ENCODE results near the gene YPEL1. TPM values are rescaled to one million over a fixed set of nuclear protein-coding genes. Genes with fewer than 3 reads are reported as not detected.

The YPEL1 gene
- polyA plus RNA-seq, 3 donors = 1.0 to 2.3 (median 2.0) TPM

- Mint-ChIP-seq H3K4me3 (no peak overlapping the region), H3K27ac (peak overlapping the region in 3 of 7 donors; percentile 19 to 52 (median 40)), H3K9me3 (no peaks in the 10 kb centered on the region), H3K36me3 (peaks cover 72 to 85% of the 10 kb centered on the region in 2 donors), H3K27me3 (ENCODE audit: low read depth in 3 of 3) (peaks cover 0 to 1% (median 0%) of the 10 kb centered on the region in 3 donors), H3K4me1 (no peaks in the 10 kb centered on the region)
- WGBS (ENCODE audit: insufficient coverage) = 95% methylated on average over 6 of the region's 6 CpGs
- no peaks in the 10 kb centered on the region for H3K79me2 ChIP-seq (ENCODE audit: insufficient read depth, low read length)
- H3K4me1 ChIP-seq (ENCODE audit: control insufficient read depth in 1 of 2, insufficient read depth in 2 of 2, low read length in 2 of 2) = no peaks in the 10 kb centered on the region
- intact Hi-C loops (cut with micrococcal nuclease) = loop anchor here in 1 of 2 donors (10.0 kb wide), 1 partner anchor 89 kb away; no protein-coding TSS in a partner anchor
- H3K36me3 ChIP-seq (replicated peaks in 1 of 2; ENCODE audit: control insufficient read depth in 1 of 2, insufficient read depth in 2 of 2, low read length in 2 of 2) = peaks cover 67 to 95% of the 10 kb centered on the region in 2 donors
- H3K9ac ChIP-seq (ENCODE audit: insufficient read depth, low read length, poor library complexity, severe bottlenecking) = no peak overlapping the region
- H3K4me3 ChIP-seq (replicated peaks in 1 of 3; ENCODE audit: low read depth in 2 of 3, low read length in 3 of 3) = no peak overlapping the region
- H4K20me1 ChIP-seq (ENCODE audit: insufficient read depth, low read length) = no peaks in the 10 kb centered on the region
- H2AFZ ChIP-seq (ENCODE audit: insufficient read depth, low read depth, low read length, poor library complexity, severe bottlenecking) = no peak overlapping the region
- no peak for DNase-seq
- H3K9me3 ChIP-seq (replicated peaks in 1 of 2; ENCODE audit: control insufficient read depth in 1 of 2, insufficient read depth in 1 of 2, low read length in 2 of 2) = no peaks in the 10 kb centered on the region
- H3K4me2 ChIP-seq (replicated peaks; ENCODE audit: extremely low read depth, low read length, poor library complexity, severe bottlenecking) = no peak overlapping the region
- no peaks in the 10 kb centered on the region for H3K27me3 ChIP-seq (ENCODE audit: control insufficient read depth in 2 of 2, insufficient read depth in 2 of 2, low read length in 2 of 2)
- no peak overlapping the region for H3K27ac ChIP-seq (ENCODE audit: low read depth in 1 of 2, low read length in 2 of 2)
- TF ChIP-seq, protein P1, sequence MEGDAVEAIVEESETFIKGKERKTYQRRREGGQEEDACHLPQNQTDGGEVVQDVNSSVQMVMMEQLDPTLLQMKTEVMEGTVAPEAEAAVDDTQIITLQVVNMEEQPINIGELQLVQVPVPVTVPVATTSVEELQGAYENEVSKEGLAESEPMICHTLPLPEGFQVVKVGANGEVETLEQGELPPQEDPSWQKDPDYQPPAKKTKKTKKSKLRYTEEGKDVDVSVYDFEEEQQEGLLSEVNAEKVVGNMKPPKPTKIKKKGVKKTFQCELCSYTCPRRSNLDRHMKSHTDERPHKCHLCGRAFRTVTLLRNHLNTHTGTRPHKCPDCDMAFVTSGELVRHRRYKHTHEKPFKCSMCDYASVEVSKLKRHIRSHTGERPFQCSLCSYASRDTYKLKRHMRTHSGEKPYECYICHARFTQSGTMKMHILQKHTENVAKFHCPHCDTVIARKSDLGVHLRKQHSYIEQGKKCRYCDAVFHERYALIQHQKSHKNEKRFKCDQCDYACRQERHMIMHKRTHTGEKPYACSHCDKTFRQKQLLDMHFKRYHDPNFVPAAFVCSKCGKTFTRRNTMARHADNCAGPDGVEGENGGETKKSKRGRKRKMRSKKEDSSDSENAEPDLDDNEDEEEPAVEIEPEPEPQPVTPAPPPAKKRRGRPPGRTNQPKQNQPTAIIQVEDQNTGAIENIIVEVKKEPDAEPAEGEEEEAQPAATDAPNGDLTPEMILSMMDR (IDR thresholded peaks at IDR 0.05) = no peak
These were observed 39.5 kb downstream of the YPEL1 start for GRCh38 chr22:21696115-21696514.

DNA sequence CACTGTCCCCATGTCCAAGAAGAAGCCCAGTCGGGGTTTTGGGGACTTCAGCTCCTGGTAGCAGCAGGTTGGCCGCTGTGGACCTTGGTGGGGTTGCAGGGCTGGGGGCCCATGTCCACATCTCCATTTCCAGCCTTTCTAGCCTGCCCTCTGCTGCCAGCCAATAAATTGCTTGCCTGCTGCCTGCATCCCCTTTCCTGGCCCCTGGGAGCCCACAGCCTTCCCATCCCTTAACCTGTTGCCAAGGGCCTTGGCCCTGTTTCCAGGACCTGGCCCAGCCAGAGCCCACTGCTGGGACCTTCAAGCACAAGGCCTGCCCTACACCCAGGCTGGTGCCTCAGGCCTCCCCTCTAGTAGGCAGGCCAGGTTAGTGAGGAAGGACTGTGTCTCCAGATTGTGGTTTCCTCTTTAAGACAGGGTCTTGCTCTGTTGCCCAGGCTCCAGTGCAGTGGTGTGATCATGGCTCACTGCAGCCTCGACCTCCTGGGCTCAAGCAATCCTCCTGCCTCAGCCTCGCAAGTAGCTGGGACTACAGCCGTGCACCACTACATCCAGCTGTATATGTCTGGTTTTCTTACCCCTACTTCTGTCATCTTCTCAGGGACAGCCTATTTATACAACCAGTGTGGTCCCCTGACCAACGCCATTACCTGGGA, 40.0 kb downstream of the YPEL1 start:
- Histone ChIP-seq H4K20me1 (ENCODE audit: insufficient read depth, low read length) (no peaks in the 10 kb centered on the region), H3K4me3 (replicated peaks in 1 of 3; ENCODE audit: low read depth in 2 of 3, low read length in 3 of 3) (no peak overlapping the region), H3K4me1 (ENCODE audit: control insufficient read depth in 1 of 2, insufficient read depth in 2 of 2, low read length in 2 of 2) (no peaks in the 10 kb centered on the region), H3K27me3 (ENCODE audit: control insufficient read depth in 2 of 2, insufficient read depth in 2 of 2, low read length in 2 of 2) (no peaks in the 10 kb centered on the region), H2AFZ (ENCODE audit: insufficient read depth, low read depth, low read length, poor library complexity, severe bottlenecking) (no peak overlapping the region), H3K79me2 (ENCODE audit: insufficient read depth, low read length) (no peaks in the 10 kb centered on the region), H3K4me2 (replicated peaks; ENCODE audit: extremely low read depth, low read length, poor library complexity, severe bottlenecking) (no peak overlapping the region), H3K27ac (ENCODE audit: low read depth in 1 of 2, low read length in 2 of 2) (no peak overlapping the region), H3K9me3 (replicated peaks in 1 of 2; ENCODE audit: control insufficient read depth in 1 of 2, insufficient read depth in 1 of 2, low read length in 2 of 2) (no peaks in the 10 kb centered on the region), H3K36me3 (replicated peaks in 1 of 2; ENCODE audit: control insufficient read depth in 1 of 2, insufficient read depth in 2 of 2, low read length in 2 of 2) (peaks cover 69 to 98% of the 10 kb centered on the region in 2 donors), H3K9ac (ENCODE audit: insufficient read depth, low read length, poor library complexity, severe bottlenecking) (no peak overlapping the region)
- H3K27me3 Mint-ChIP-seq (ENCODE audit: low read depth in 3 of 3) = peaks cover 0 to 1% (median 0%) of the 10 kb centered on the region in 3 donors
- H3K36me3 Mint-ChIP-seq = peaks cover 71 to 85% of the 10 kb centered on the region in 2 donors
- no peaks in the 10 kb centered on the region for H3K4me1 Mint-ChIP-seq
- TF ChIP-seq, protein P1 (IDR thresholded peaks at IDR 0.05) = no peak
- intact Hi-C loops (cut with micrococcal nuclease) = loop anchor here in 1 of 2 donors (10.0 kb wide), 1 partner anchor 89 kb away; no protein-coding TSS in a partner anchor
- no peak for DNase-seq
- H3K9me3 Mint-ChIP-seq = no peaks in the 10 kb centered on the region
- WGBS (ENCODE audit: insufficient coverage) = 98% methylated on average over 3 of the region's 6 CpGs
- H3K27ac Mint-ChIP-seq = peak overlapping the region in 3 of 7 donors; percentile 54 to 64 (median 55)
- no peak overlapping the region for H3K4me3 Mint-ChIP-seq

Measured in CD14-positive monocyte (primary cell).